IMR-90 (cell line): Measurements from ENCODE around the gene BMP2K. TPM values are rescaled to one million over a fixed set of nuclear protein-coding genes. Genes with fewer than 3 reads are reported as not detected.

Source experiments
- ATAC-seq: fragments of 200-7000 bp; cut with Tn5 transposase; 2 replicates; pipeline ENCODE4 v1.9.1; 2020; ENCODE audit warnings: low read depth, mild to moderate bottlenecking, moderate library complexity
- BruUV-seq: library from RNA; stranded (reverse); fragments of 400-500 nt; replicated peaks from 2 replicates; lab custom pipeline; 2021; lab: Mats Ljungman, UMichigan
- CTCF ChIA-PET: fragments of 300-600 bp; formaldehyde crosslinking; extraction: SDS; loops from one replicate; lab custom pipeline; 2021; ENCODE audit warnings: antibody characterized with exemption; lab: Yijun Ruan, JAX
- POLR2A ChIA-PET: fragments of 300-600 bp; sonication (Branson Sonifier 250); formaldehyde crosslinking; loops from one replicate; lab custom pipeline; 2022; ENCODE audit warnings: antibody characterized with exemption; ENCODE audit not compliant: unreplicated experiment; lab: Charles Lee
- DNase-seq: peaks from one replicate; pipeline ENCODE4 v3.0.0; 2013
- H2AFZ ChIP-seq: replicated peaks from 2 replicates; pipeline ENCODE3; 2013; ENCODE audit warnings: low read length, mild to moderate bottlenecking; ENCODE audit not compliant: poor library complexity
- H2AK5ac ChIP-seq: 2 replicates; pipeline ENCODE4 v1.6.1; 2013; ENCODE audit warnings: low read depth, low read length, inconsistent platforms
- H2AK9ac ChIP-seq: replicated peaks from 2 replicates; pipeline ENCODE3; 2013; ENCODE audit warnings: mild to moderate bottlenecking, low read depth, low read length, moderate library complexity; ENCODE audit not compliant: poor library complexity
- H2BK120ac ChIP-seq: 2 replicates; pipeline ENCODE4 v1.6.1; 2013; ENCODE audit warnings: low read depth, low read length, inconsistent platforms
- H2BK15ac ChIP-seq: 3 replicates; pipeline ENCODE4 v1.6.1; 2013; ENCODE audit warnings: low read depth, low read length, inconsistent platforms
- H2BK20ac ChIP-seq: 2 replicates; pipeline ENCODE4 v1.6.1; 2013; ENCODE audit warnings: low read depth, mild to moderate bottlenecking, inconsistent platforms, low read length, moderate library complexity
- H2BK5ac ChIP-seq: 2 replicates; pipeline ENCODE4 v1.6.1; 2013; ENCODE audit warnings: mild to moderate bottlenecking, low read depth, low read length, inconsistent platforms; ENCODE audit not compliant: poor library complexity, severe bottlenecking
- H3K14ac ChIP-seq: replicated peaks from 2 replicates; pipeline ENCODE4 v1.6.1; 2013; ENCODE audit warnings: low read depth, low read length, inconsistent platforms
- H3K18ac ChIP-seq: 2 replicates; pipeline ENCODE4 v1.6.1; 2013; ENCODE audit warnings: low read depth, low read length, control low read depth
- H3K23ac ChIP-seq: 2 replicates; pipeline ENCODE4 v1.6.1; 2013; ENCODE audit warnings: low read depth, low read length, inconsistent platforms
- H3K27ac ChIP-seq: 2 replicates; pipeline ENCODE4 v1.5.1; 2013; ENCODE audit warnings: mild to moderate bottlenecking, control low read depth, low read length; ENCODE audit not compliant: insufficient read depth
- H3K27me3 ChIP-seq: 2 replicates; pipeline ENCODE4 v1.6.1; 2013; ENCODE audit warnings: low read length; ENCODE audit not compliant: control insufficient read depth, insufficient read depth
- H3K36me3 ChIP-seq: 2 replicates; pipeline ENCODE4 v1.6.1; 2013; ENCODE audit warnings: low read length, mixed read lengths; ENCODE audit not compliant: control insufficient read depth, insufficient read depth
- H3K4ac ChIP-seq: 2 replicates; pipeline ENCODE4 v1.6.1; 2013; ENCODE audit warnings: low read depth, low read length, inconsistent platforms
- H3K4me1 ChIP-seq: 2 replicates; pipeline ENCODE4 v1.6.1; 2013; ENCODE audit warnings: low read length, mixed read lengths; ENCODE audit not compliant: control insufficient read depth, insufficient read depth
- H3K4me2 ChIP-seq: 2 replicates; pipeline ENCODE4 v1.6.1; 2013; ENCODE audit warnings: low read depth, mild to moderate bottlenecking, control low read depth, low read length, moderate library complexity
- H3K4me3 ChIP-seq: 2 replicates; pipeline ENCODE4 v1.5.1; 2013; ENCODE audit warnings: low read depth, mild to moderate bottlenecking, control low read depth, low read length, moderate library complexity; ENCODE audit not compliant: insufficient read depth
- H3K56ac ChIP-seq: 2 replicates; pipeline ENCODE4 v1.6.1; 2013; ENCODE audit warnings: low read length, inconsistent platforms; ENCODE audit not compliant: insufficient read depth; ENCODE audit errors: extremely low read depth
- H3K79me1 ChIP-seq, 2 experiments: 2 replicates each; pipeline ENCODE4 v1.6.1; 2013; ENCODE audit warnings: low read length in 2 of 2, inconsistent platforms in 1 of 2, low read depth in 1 of 2
- H3K9ac ChIP-seq: 2 replicates; pipeline ENCODE4 v1.6.1; 2013; ENCODE audit warnings: low read depth, low read length, control low read depth
- H3K9me1 ChIP-seq: 2 replicates; pipeline ENCODE4 v1.6.1; 2013; ENCODE audit warnings: low read length, inconsistent platforms; ENCODE audit not compliant: insufficient read depth
- H3K9me3 ChIP-seq: 2 replicates; pipeline ENCODE4 v1.6.1; 2013; ENCODE audit warnings: low read length; ENCODE audit not compliant: control insufficient read depth, insufficient read depth
- H4K20me1 ChIP-seq: 2 replicates; pipeline ENCODE4 v1.6.1; 2013; ENCODE audit warnings: low read length, inconsistent platforms; ENCODE audit not compliant: insufficient read depth
- H4K5ac ChIP-seq: 2 replicates; pipeline ENCODE4 v1.6.1; 2013; ENCODE audit warnings: mild to moderate bottlenecking, low read depth, low read length, control low read depth
- H4K8ac ChIP-seq, 2 experiments: 2 replicates each; pipeline ENCODE4 v1.6.1; 2013; ENCODE audit warnings: low read depth in 2 of 2, low read length in 2 of 2, control low read depth in 1 of 2, inconsistent platforms in 1 of 2
- H4K91ac ChIP-seq: 2 replicates; pipeline ENCODE4 v1.6.1; 2013; ENCODE audit warnings: low read depth, low read length, inconsistent platforms; ENCODE audit not compliant: insufficient read depth
- BHLHE40 ChIP-seq: fragments of 150-350 bp; IDR thresholded peaks from 2 replicates; pipeline ENCODE4 v1.6.1; 2016; ENCODE audit warnings: mild to moderate bottlenecking, low read depth, low read length
- CHD1 ChIP-seq: IDR thresholded peaks from 2 replicates; pipeline ENCODE4 v1.6.1; 2012; ENCODE audit warnings: low read depth, low read length, improper control_type of control experiment
- FOS ChIP-seq: fragments of 150-350 bp; IDR thresholded peaks from 2 replicates; pipeline ENCODE4 v1.6.1; 2016; ENCODE audit warnings: low read depth, low read length
- MAFK ChIP-seq: IDR thresholded peaks from 2 replicates; pipeline ENCODE4 v1.6.1; 2012; ENCODE audit warnings: low read depth, low read length, improper control_type of control experiment
- MXI1 ChIP-seq: IDR thresholded peaks from 2 replicates; pipeline ENCODE4 v1.6.1; 2012; ENCODE audit warnings: low read depth, mild to moderate bottlenecking, low read length, moderate library complexity, borderline replicate concordance
- NFE2L2 ChIP-seq: fragments of 150-350 bp; IDR thresholded peaks from 2 replicates; pipeline ENCODE4 v1.6.1; 2016; ENCODE audit warnings: low read depth, mild to moderate bottlenecking, low read length
- POLR2A ChIP-seq: IDR thresholded peaks from 2 replicates; pipeline ENCODE4 v1.6.1; 2012; ENCODE audit warnings: mild to moderate bottlenecking, low read depth, low read length
- RAD21 ChIP-seq: IDR thresholded peaks from 2 replicates; pipeline ENCODE4 v1.6.1; 2012; ENCODE audit warnings: low read length, improper control_type of control experiment
- RFX5 ChIP-seq: IDR thresholded peaks from 2 replicates; pipeline ENCODE4 v1.8.0; 2012; ENCODE audit warnings: low read depth, mild to moderate bottlenecking, low read length, moderate library complexity
- SMC3 ChIP-seq: fragments of 150-350 bp; IDR thresholded peaks from 2 replicates; pipeline ENCODE4 v1.6.1; 2016; ENCODE audit warnings: low read depth, mild to moderate bottlenecking, antibody characterized with exemption, low read length, moderate library complexity
- dilution Hi-C: fragments of 300-500 bp; cut with HindIII; formaldehyde crosslinking; loops from one replicate; pipeline ENCODE4 v1.14.3; 2018; ENCODE audit warnings: low sequenced_read_pairs; ENCODE audit not compliant: unreplicated experiment
- in situ Hi-C: fragments of 300-500 bp; cut with MboI; formaldehyde crosslinking; loops from 3 replicates; pipeline ENCODE4 v1.14.3; 2019; ENCODE audit warnings: low sequenced_read_pairs, inconsistent platforms, mixed read lengths
- intact Hi-C: fragments of 100-400 bp; cut with micrococcal nuclease; formaldehyde crosslinking; loops from 2 replicates; pipeline ENCODE4 v1.10.0; 2022
- polyA plus RNA-seq, 3 experiments: library from polyadenylated mRNA; depleted of rRNA; stranded (reverse); fragments of >200 nt; gene quantifications; 2 replicates each; pipeline ENCODE4 v1.2.3, GENCODE V29; 2012; ENCODE audit warnings: low replicate concordance in 1 of 3
- total RNA-seq: library from RNA; depleted of rRNA; stranded (reverse); fragments of >200 nt; gene quantifications from 2 replicates; pipeline ENCODE4 v1.2.3, GENCODE V29; 2012
- TF ChIP-seq, protein P1 (sequence below): fragments of 150-350 bp; IDR thresholded peaks from 2 replicates; pipeline ENCODE4 v1.6.1; 2016; ENCODE audit warnings: low read depth, mild to moderate bottlenecking, low read length, moderate library complexity, borderline replicate concordance
- TF ChIP-seq, protein P2 (sequence below): fragments of 150-350 bp; IDR thresholded peaks from 2 replicates; pipeline ENCODE4 v1.6.1; 2017; ENCODE audit warnings: mild to moderate bottlenecking, antibody characterized with exemption, low read length, low read depth

BMP2K gene
- total and polyA plus RNA-seq, 2 of the 4 experiments (the other 2 are of a cell fraction): 15.8 to 46.1 TPM

DNA sequence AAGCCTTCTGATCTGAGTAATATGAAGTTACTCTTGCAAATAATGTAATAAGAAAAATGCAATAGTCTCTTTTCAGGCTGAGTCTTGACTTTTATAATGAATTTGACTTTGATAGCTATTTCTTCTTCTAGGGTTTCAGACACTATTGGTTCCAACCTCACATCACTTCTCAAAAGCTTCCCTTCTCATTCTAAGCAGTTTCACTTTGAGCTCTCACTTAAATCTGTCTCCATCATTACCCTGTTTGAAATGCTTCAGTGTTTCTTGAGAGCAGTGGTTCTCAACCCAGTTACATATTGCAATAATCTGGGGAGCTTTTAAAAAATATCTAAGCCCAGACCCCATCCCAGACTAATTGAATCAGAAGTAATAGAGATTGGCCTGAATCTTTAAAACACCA lies 40.5 kb upstream of the BMP2K start:
- no TSS peak for BruUV-seq
- in situ Hi-C loops: no loop called here
- Histone ChIP-seq H4K8ac (no peak overlapping the region), H2BK20ac (no peak overlapping the region), H3K9ac (no peak overlapping the region), H2BK5ac (no peak overlapping the region), H4K20me1 (no peaks in the 10 kb centered on the region), H3K4me3 (no peak overlapping the region), H4K91ac (no peak overlapping the region), H2AK9ac (no peak overlapping the region), H3K36me3 (no peaks in the 10 kb centered on the region), H4K5ac (no peak overlapping the region), H3K9me3 (no peaks in the 10 kb centered on the region), H3K9me1 (no peaks in the 10 kb centered on the region), H3K18ac (no peak overlapping the region), H3K23ac (no peak overlapping the region), H3K27ac (no peak overlapping the region), H3K79me1 (no peaks in the 10 kb centered on the region), H3K27me3 (no peaks in the 10 kb centered on the region), H2BK15ac (no peak overlapping the region), H2BK120ac (no peak overlapping the region), H3K4me1 (no peaks in the 10 kb centered on the region), H3K14ac (no peak overlapping the region), H2AFZ (no peak overlapping the region), H3K4ac (no peak overlapping the region), H3K4me2 (no peak overlapping the region), H3K56ac (no peak overlapping the region), H2AK5ac (no peak overlapping the region)
- POLR2A ChIA-PET: no interaction called here
- intact Hi-C loops: no loop called here
- ATAC-seq (no peak), DNase-seq (no peak)
- CTCF ChIA-PET: no interaction called here
- dilution Hi-C loops: no loop called here
- TF ChIP-seq MXI1 (no peak), FOS (no peak), MAFK (no peak), CHD1 (no peak), RAD21 (no peak), POLR2A (no peak), NFE2L2 (no peak), RFX5 (no peak), SMC3 (no peak), BHLHE40 (no peak)
- TF ChIP-seq, protein P1, sequence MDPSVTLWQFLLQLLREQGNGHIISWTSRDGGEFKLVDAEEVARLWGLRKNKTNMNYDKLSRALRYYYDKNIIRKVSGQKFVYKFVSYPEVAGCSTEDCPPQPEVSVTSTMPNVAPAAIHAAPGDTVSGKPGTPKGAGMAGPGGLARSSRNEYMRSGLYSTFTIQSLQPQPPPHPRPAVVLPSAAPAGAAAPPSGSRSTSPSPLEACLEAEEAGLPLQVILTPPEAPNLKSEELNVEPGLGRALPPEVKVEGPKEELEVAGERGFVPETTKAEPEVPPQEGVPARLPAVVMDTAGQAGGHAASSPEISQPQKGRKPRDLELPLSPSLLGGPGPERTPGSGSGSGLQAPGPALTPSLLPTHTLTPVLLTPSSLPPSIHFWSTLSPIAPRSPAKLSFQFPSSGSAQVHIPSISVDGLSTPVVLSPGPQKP: no peak
- TF ChIP-seq, protein P2, sequence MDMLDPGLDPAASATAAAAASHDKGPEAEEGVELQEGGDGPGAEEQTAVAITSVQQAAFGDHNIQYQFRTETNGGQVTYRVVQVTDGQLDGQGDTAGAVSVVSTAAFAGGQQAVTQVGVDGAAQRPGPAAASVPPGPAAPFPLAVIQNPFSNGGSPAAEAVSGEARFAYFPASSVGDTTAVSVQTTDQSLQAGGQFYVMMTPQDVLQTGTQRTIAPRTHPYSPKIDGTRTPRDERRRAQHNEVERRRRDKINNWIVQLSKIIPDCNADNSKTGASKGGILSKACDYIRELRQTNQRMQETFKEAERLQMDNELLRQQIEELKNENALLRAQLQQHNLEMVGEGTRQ: no peak
